GM10266 (cell line): Measurements from ENCODE around the gene L1CAM.

Experiments used
- DNase-seq: peaks from one replicate; pipeline ENCODE4 v3.0.0; 2012; ENCODE audit errors: extremely low spot score
- TF ChIP-seq, protein P1 (sequence below): IDR thresholded peaks from 2 replicates; pipeline ENCODE4 v1.5.1; 2012; ENCODE audit warnings: mild to moderate bottlenecking, low read depth; ENCODE audit not compliant: control insufficient read depth, insufficient read depth; ENCODE audit errors: missing control alignments

Gene L1CAM

DNA sequence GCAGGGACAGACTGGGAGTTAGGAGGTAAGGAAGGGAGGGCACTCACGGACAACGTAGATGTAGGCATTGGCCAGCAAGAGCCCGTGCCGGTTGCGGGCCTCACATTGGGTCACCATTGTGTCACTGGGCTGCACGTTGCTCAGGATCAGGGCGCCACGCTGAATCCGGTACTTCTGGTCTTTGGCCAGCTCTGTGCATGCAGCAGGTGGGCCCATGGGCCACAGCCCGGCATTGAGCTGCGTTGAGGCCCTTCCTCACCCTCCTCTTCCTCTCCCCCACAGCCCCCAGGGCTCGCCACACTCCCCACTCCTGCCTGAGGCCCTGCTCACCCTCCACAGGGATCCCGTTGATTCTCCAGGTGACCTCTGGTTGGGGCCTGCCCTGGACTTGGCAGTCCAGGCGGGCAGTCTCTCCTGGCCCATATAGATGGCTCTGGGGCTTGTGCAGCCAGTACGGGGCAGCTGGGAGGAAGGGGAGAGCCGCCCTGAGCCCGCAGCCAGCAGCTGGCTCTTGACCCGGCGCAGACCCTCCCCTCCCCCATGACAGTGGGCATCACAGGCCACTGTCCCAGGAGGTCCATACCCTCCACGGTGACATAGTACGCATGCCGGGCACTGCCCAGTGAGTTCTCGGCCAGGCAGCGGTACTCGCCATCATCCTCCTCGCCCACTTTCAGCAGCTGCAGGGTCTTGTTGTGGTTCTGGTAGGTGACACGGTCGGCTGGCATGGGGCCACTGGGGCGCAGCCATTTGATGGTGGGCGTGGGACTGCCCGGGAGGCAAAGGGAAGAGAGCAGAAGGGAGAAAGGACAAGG lies 16.3 kb downstream of the L1CAM start:
- no peak for DNase-seq
- TF ChIP-seq, protein P1, sequence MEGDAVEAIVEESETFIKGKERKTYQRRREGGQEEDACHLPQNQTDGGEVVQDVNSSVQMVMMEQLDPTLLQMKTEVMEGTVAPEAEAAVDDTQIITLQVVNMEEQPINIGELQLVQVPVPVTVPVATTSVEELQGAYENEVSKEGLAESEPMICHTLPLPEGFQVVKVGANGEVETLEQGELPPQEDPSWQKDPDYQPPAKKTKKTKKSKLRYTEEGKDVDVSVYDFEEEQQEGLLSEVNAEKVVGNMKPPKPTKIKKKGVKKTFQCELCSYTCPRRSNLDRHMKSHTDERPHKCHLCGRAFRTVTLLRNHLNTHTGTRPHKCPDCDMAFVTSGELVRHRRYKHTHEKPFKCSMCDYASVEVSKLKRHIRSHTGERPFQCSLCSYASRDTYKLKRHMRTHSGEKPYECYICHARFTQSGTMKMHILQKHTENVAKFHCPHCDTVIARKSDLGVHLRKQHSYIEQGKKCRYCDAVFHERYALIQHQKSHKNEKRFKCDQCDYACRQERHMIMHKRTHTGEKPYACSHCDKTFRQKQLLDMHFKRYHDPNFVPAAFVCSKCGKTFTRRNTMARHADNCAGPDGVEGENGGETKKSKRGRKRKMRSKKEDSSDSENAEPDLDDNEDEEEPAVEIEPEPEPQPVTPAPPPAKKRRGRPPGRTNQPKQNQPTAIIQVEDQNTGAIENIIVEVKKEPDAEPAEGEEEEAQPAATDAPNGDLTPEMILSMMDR, result no peak

DNA sequence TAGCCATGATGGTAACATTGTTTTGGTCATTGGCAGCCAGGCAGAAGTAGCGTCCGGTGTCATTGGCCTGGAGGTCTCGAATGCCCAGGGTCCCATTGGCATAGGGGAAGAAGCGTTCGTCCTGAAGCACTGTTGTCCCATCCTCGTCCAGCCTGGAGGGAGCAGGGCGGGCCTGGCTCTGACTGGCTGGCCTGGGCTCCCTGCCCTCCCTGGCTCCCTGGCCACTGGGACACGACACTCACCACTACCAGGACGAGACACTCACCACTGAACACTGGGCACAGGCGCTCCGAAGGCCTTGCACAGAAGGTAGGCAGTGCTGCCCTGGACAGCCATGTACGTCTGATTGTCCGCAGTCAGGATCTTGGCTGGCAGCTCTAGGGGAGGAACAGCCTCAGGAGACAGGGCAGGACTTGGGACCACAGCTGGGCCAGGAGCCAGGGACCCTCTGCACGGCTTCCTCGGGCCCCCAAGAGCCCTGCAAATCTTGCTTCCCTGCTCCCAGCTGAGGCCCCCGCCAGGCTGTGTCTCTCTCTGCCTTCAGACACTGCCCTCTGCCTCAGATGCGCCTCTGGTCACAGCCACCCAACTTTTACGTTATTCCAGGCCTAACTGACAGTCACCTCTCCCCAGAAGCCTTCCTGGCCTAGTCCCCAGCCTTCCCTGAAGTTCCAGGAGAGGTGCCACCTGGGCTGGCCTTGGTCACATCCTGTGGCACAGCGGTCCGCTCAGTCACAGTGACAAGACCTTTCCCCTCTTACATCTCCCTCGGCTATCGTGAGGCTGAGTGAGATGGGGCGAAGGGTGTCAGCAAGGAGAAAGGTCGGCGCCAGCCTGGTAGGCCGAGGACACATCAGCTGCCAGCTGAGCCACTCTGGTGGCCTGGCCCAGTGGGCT lies 17.1 kb downstream of the L1CAM start:
- no peak for DNase-seq
- TF ChIP-seq, protein P1, result no peak

DNA sequence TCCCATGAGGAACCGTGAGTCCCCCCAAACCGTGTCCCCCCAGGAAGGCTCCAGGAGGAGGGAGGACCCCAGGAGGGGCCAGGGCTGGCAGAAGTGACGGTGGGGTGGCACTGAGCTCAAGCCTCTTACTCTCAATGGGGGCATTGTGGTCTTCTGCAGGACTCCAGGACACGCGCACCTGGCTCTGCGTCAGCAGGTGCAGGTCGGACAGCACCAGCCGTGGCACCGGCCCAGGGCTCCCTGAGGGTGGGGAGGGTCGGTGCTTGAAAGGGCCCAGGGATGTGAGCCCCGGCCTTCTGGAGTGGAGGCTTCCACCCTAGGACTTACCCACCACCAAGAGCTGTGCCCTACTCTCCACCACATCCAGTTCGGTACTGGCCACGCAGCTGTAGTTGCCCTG lies 18.3 kb downstream of the L1CAM start:
- TF ChIP-seq, protein P1, result no peak
- no peak for DNase-seq

DNA sequence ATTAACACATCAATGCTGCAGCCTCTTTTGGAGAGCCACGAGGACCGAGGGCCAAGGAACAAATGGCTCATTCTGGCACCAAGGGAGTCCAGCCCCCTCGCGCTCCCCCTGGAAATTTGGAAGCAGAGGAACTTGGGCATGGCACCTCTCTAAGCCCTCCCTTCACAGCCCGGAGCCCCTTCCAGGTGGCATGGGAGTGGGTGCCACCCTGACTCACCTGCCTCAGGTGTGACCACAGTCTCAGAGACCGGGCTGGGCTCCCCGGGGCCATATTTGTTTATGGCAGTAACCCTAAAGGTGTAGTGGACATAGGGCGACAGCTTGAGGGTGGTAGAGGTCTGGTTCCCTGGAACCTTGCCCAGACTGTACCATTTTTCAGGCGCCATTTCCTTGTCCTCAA lies 18.8 kb downstream of the L1CAM start:
- DNase-seq, result no peak

DNA sequence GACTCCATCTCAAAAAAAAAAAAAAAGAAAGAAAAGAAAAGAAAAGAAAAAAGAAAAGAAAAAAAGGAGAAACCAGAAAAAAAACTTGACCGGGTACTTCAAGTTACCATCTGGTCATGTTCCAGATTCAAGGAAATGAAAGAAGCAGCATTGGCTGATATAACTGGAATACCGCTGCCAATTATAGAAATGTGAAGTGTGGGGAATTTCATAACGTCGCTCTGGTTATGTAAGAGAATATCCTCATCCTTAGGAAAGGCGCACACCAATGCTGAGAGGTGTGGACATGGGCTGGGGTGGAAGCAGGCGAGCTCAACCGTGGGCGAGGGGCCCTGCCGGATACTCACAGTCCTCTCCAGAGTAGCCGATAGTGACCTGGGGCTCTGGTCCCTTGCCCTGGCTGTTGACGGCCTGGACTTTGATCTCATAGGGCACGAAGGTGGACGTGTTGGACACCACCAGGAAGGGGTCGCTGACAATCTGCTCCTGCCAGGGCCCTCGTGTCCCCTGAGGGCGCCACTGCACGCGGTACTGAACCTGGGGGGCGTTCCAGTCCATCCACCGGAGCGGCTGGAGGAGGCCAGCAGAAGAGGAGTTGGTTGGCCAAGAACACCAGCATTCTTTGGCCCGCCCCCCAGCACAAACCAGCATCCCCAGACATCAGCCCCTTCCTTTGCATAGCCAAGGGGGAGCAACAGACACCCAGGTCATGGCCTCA lies 19.5 kb downstream of the L1CAM start:
- DNase-seq, result no peak
- TF ChIP-seq, protein P1, result no peak

More for the DNA sequence above, 18.8 kb downstream of the L1CAM start:
- TF ChIP-seq, protein P1, result no peak

DNA sequence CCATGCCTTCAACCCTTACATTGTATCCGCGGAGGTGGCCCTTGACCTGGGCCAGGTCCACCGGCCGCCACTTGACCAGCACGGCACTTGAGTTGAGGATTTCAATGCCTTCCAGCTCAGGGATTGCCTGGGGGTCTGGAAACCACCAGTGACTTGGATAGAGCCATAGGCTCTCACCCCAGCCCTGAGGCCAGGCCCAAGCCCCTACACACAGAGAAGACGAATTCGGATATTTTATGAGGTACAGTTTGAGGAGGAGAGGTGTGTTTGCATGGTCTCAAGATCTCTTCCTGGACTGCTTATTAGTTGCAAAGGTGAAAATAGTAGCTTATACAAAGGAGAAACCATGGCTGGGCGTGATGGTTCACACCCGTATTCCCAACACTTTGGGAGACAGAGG lies 20.3 kb downstream of the L1CAM start:
- DNase-seq, result no peak

More for the DNA sequence above, 20.3 kb downstream of the L1CAM start:
- TF ChIP-seq, protein P1, result no peak
